HG03097 (cell line): ENCODE results near the gene ARHGEF17.

ENCODE experiments used
- ATAC-seq: cut with Tn5 transposase; IDR thresholded peaks from one replicate; pipeline ENCODE4 v1.9.1; 2021; ENCODE audit not compliant: unreplicated experiment, low FRiP score

ARHGEF17 gene

GRCh38 chr11:73310661-73311393 is 2.8 kb downstream of the ARHGEF17 start:
- no peak for ATAC-seq

GRCh38 chr11:73311394-73311869 is 3.4 kb downstream of the ARHGEF17 start:
- ATAC-seq, result no peak

GRCh38 chr11:73312036-73312435 is 4.0 kb downstream of the ARHGEF17 start:
- no peak for ATAC-seq

- ATAC-seq, result no peak
Observed at GRCh38 chr11:73312851-73313327, 4.8 kb downstream of the ARHGEF17 start.

GRCh38 chr11:73313652-73314051 is 5.6 kb downstream of the ARHGEF17 start:
- ATAC-seq, result no peak

GRCh38 chr11:73314117-73314961 is 6.3 kb downstream of the ARHGEF17 start:
- no peak for ATAC-seq

- ATAC-seq, result no peak
Observed at GRCh38 chr11:73315293-73316020, 7.4 kb downstream of the ARHGEF17 start.

GRCh38 chr11:73316422-73316821 is 8.3 kb downstream of the ARHGEF17 start:
- no peak for ATAC-seq

- ATAC-seq, result no peak
Observed at GRCh38 chr11:73317373-73317772, 9.3 kb downstream of the ARHGEF17 start.

GRCh38 chr11:73317803-73318202 is 9.7 kb downstream of the ARHGEF17 start:
- no peak for ATAC-seq

GRCh38 chr11:73318501-73319011 is 10.5 kb downstream of the ARHGEF17 start:
- no peak for ATAC-seq

- no peak for ATAC-seq
Observed at GRCh38 chr11:73320763-73321603, 12.9 kb downstream of the ARHGEF17 start.

- no peak for ATAC-seq
Observed at GRCh38 chr11:73321604-73322381, 13.7 kb downstream of the ARHGEF17 start.

GRCh38 chr11:73322382-73323306 is 14.6 kb downstream of the ARHGEF17 start:
- no peak for ATAC-seq

- no peak for ATAC-seq
Observed at GRCh38 chr11:73323464-73323863, 15.4 kb downstream of the ARHGEF17 start.

- ATAC-seq, result no peak
Observed at GRCh38 chr11:73324116-73324515, 16.0 kb downstream of the ARHGEF17 start.

- no peak for ATAC-seq
Observed at GRCh38 chr11:73324665-73325035, 16.6 kb downstream of the ARHGEF17 start.
